Common myeloid progenitor, CD34-positive (primary cell): ENCODE measurements around the gene PBX3. TPM values are rescaled to one million over a fixed set of nuclear protein-coding genes. Genes with fewer than 3 reads are reported as not detected.

Experiments used
- CTCF ChIA-PET: fragments of 350-600 bp; sonication (Branson Sonifier 250); formaldehyde crosslinking; loops from one replicate; lab custom pipeline; 2021; ENCODE audit warnings: antibody characterized with exemption; lab: Charles Lee
- POLR2A ChIA-PET: fragments of 350-600 bp; sonication (Branson Sonifier 250); formaldehyde crosslinking; loops from one replicate; lab custom pipeline; 2021; ENCODE audit warnings: antibody characterized with exemption; lab: Charles Lee
- DNase-seq, 3 donors: peaks; one replicate each; pipeline versions ENCODE4 v3.0.0 to v3.0.0-alpha.2; 2013
- H3K27ac ChIP-seq, 2 experiments: 1 replicate in 1 of 2; 2 replicates in 1 of 2; pipeline ENCODE4 v1.7.0; 2013; ENCODE audit warnings: inconsistent platforms in 2 of 2, low read length in 2 of 2, mild to moderate bottlenecking in 2 of 2, low read depth in 1 of 2, moderate library complexity in 1 of 2; ENCODE audit not compliant: severe bottlenecking in 2 of 2, insufficient read depth in 1 of 2, poor library complexity in 1 of 2
- H3K27me3 ChIP-seq, 5 experiments: replicated peaks in 2 of 5; 1 replicate in 3 of 5; 2 replicates in 2 of 5; pipeline versions ENCODE4 v1.6.1 to v1.7.0; 2013; ENCODE audit warnings: low read length in 4 of 5, mild to moderate bottlenecking in 2 of 5, moderate library complexity in 2 of 5, inconsistent platforms in 1 of 5; ENCODE audit not compliant: insufficient read depth in 5 of 5, control insufficient read depth in 4 of 5
- H3K36me3 ChIP-seq, 4 experiments: 1 replicate in 2 of 4; 2 replicates in 2 of 4; pipeline versions ENCODE4 v1.6.1 to v1.7.0; 2013; ENCODE audit warnings: low read length in 3 of 4, control low read depth in 1 of 4, mild to moderate bottlenecking in 1 of 4; ENCODE audit not compliant: control insufficient read depth in 4 of 4, insufficient read depth in 4 of 4
- H3K4me1 ChIP-seq, 4 experiments: 1 replicate in 3 of 4; 2 replicates in 1 of 4; pipeline versions ENCODE4 v1.6.1 to v1.7.1; 2013; ENCODE audit warnings: low read length in 3 of 4, mild to moderate bottlenecking in 3 of 4, control low read depth in 1 of 4, inconsistent platforms in 1 of 4, moderate library complexity in 1 of 4; ENCODE audit not compliant: control insufficient read depth in 4 of 4, insufficient read depth in 4 of 4; ENCODE audit errors: control extremely low read depth in 1 of 4
- H3K4me3 ChIP-seq, 7 experiments: 1 replicate in 4 of 7; 2 replicates in 3 of 7; pipeline versions ENCODE4 v1.5.1 to v1.7.0; 2013; ENCODE audit warnings: mild to moderate bottlenecking in 7 of 7, low read length in 6 of 7, moderate library complexity in 6 of 7, inconsistent platforms in 2 of 7, low read depth in 2 of 7, control low read depth in 1 of 7; ENCODE audit not compliant: insufficient read depth in 4 of 7, control insufficient read depth in 1 of 7; ENCODE audit errors: extremely low read depth in 1 of 7
- H3K9me3 ChIP-seq, 5 experiments: 1 replicate in 4 of 5; 2 replicates in 1 of 5; pipeline versions ENCODE4 v1.6.1 to v1.7.1; 2013; ENCODE audit warnings: low read length in 4 of 5, mild to moderate bottlenecking in 2 of 5, inconsistent platforms in 1 of 5, low read depth in 1 of 5, moderate library complexity in 1 of 5; ENCODE audit not compliant: control insufficient read depth in 4 of 5, insufficient read depth in 2 of 5; ENCODE audit errors: control extremely low read depth in 1 of 5
- WGBS: methylation state at CpG from one replicate; pipeline ENCODE4 v1.1.5; 2013; ENCODE audit not compliant: insufficient coverage; 5-methylcytosine and 5-hydroxymethylcytosine counted together
- polyA plus RNA-seq: library from polyadenylated mRNA; unstranded; fragments of 120-200 nt; gene quantifications from one replicate; pipeline ENCODE4 v1.2.1, GENCODE V29; 2013

PBX3 gene
- 42.9 TPM for polyA plus RNA-seq

DNA sequence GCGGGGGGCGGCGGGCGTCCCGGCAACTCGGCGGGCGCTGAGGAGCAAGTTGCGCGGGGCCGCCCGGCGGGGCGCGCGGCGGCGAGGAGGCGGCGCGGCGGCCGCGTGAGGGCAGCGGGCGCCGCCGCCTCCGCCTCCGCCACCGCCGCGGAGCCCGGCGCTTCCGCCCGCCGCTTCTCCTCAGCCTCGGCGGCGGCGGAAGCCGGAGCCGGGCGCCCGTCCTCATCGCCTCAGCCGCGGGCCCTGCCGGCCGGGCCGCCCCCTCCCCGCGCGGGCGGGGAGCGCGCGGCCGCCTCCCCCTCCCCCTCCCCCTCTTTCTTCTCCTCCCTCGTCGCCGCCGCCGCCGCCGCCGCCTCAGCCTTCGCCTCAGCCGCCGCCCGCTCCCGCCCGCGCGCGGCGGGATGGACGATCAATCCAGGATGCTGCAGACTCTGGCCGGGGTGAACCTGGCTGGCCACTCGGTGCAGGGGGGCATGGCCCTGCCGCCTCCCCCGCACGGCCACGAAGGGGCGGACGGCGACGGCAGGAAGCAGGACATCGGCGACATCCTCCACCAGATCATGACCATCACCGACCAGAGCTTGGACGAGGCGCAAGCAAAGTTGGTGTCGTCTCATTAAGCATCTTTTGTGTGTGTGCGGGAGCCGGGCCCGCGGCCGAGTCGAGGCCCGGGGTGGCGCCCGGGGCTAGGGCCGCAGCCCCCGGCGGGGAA is at the start of gene PBX3:
Gene PBX3 (plus strand): TSS at position 321 of the 712 bp plus-strand sequence.
- Histone ChIP-seq H3K4me3 (peak within 1 kb of the TSS; percentile 74 to 98 (median 93)), H3K27ac (peak within 1 kb of the TSS; percentile 33 to 74), H3K27me3 (no peaks in the 10 kb centered on the region), H3K4me1 (peaks cover 0 to 43% (median 26%) of the 10 kb centered on the region in 4 experiments), H3K36me3 (peaks cover 0 to 7% (median under 1%) of the 10 kb centered on the region in 4 experiments), H3K9me3 (no peaks in the 10 kb centered on the region)
- DNase-seq: peak; percentile 40 to 76 (median 71)
- CTCF ChIA-PET: no interaction called here
- POLR2A ChIA-PET: interaction anchor here (0.9 to 3.0 kb wide), 3 partner anchors 9 to 16 kb away, joined by 3 to 15 read pairs (median 3); no protein-coding TSS in a partner anchor
- WGBS: 0% methylated on average over 79 of the region's 107 CpGs

DNA sequence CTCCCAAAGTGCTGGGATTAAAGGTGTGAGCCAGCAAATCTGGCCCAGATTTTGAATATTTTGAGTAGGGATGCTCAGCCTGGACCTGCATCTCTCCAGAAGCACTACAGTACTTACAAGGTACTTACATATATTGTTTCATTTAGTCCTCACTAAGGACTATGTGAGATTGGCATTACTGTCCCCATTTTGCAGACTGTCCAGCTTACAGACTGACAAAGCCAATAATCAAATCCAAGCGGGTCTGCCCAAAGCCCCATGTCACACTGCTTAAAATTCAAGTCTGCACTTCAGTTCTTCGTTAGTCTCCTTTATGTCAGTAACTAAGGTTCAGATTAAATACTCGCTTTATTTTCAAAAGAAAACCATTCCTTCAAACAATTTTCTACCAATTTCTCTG is 47.3 kb upstream of the PBX3 start:
- ChIA-PET CTCF (no interaction called here), POLR2A (no interaction called here)
- Histone ChIP-seq H3K9me3 (no peaks in the 10 kb centered on the region), H3K4me1 (peaks cover 0 to 3% (median 0%) of the 10 kb centered on the region in 4 experiments), H3K4me3 (no peak overlapping the region), H3K27ac (no peak overlapping the region), H3K27me3 (no peaks in the 10 kb centered on the region), H3K36me3 (peaks cover 2 to 6% (median 4%) of the 10 kb centered on the region in 4 experiments)
- WGBS: 100% methylated on average over 2 of the region's 3 CpGs
- DNase-seq: no peak

DNA sequence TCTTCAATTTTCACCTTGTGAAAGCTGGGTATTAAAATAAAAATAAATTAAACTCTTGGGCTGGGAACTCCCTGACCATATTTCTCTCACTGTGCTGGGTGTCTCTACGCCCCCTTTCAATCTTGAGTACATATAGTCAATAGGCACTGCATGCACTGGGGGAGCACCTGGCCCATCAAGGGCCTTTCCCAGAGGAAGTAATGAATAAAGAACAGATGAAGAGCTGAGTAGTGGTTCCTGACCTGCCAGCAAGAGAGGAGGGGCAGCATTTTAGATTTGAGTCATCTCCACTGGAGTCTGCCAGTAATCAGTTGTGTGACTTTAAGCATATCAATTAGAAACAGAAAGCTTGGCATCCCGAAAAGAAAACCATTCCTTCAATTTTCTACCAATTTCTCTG is 46.4 kb upstream of the PBX3 start:
- H3K9me3 ChIP-seq: no peaks in the 10 kb centered on the region
- WGBS: 89% methylated on average over 1 of the region's 2 CpGs
- peaks cover 2 to 6% (median 4%) of the 10 kb centered on the region in 4 experiments for H3K36me3 ChIP-seq
- no peaks in the 10 kb centered on the region for H3K27me3 ChIP-seq
- POLR2A ChIA-PET: interaction anchor here (0.6 kb wide), 2 partner anchors 83 to 476 kb away, joined by 3 to 4 read pairs; no protein-coding TSS in a partner anchor
- peaks cover 0 to 6% (median 3%) of the 10 kb centered on the region in 4 experiments for H3K4me1 ChIP-seq
- CTCF ChIA-PET: no interaction called here
- DNase-seq: peak in 2 of 3 donors; percentile 6 to 7
- H3K4me3 ChIP-seq: no peak overlapping the region
- H3K27ac ChIP-seq: no peak overlapping the region

DNA sequence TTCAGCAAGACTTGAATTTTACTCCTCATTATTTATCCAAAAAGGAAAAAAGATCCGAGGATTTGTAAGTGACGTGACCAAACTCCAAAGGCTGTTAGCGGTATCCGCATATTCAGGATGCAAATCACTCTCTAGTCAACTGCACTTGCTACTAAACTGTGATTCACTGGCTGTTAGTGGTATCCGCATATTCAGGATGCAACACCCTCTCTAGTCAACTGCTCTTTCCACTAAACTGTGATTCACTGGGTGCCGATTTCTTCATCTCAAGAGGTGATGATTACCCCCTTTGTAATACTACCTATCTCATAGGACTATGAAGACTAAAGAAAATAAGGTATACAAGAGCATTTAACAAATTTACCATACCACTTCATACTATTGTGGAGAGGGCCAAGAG is 45.8 kb upstream of the PBX3 start:
- Histone ChIP-seq H3K27ac (no peak overlapping the region), H3K27me3 (no peaks in the 10 kb centered on the region), H3K36me3 (peaks cover 2 to 5% (median 4%) of the 10 kb centered on the region in 4 experiments), H3K9me3 (no peaks in the 10 kb centered on the region), H3K4me3 (no peak overlapping the region), H3K4me1 (peaks cover 4 to 12% (median 9%) of the 10 kb centered on the region in 4 experiments)
- 92% methylated on average over 5 of the region's 6 CpGs for WGBS
- DNase-seq: no peak
- POLR2A ChIA-PET: interaction anchor here (0.6 kb wide), 1 partner anchor 476 kb away, joined by 3 read pairs; no protein-coding TSS in a partner anchor
- CTCF ChIA-PET: no interaction called here

DNA sequence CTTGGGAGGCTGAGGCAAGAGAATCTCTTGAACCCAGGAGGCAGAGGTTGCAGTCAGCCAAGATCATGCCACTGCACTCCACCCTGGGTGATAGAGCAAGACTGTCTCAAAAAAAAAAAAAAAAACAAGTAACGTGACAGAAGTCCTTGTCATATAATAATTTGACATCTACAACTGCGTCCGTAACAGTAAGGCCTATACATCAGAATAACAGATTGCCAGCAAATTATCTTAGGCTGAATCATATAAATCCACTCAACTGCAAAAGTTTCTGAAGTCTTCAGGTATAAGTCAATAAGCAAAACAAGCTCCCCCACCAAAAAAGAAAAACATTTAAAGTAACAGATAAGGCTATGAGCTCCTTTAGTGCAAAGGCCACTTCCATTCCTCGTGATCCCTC is 43.5 kb upstream of the PBX3 start:
- Histone ChIP-seq H3K4me3 (no peak overlapping the region), H3K36me3 (peaks cover 2 to 5% (median 4%) of the 10 kb centered on the region in 4 experiments), H3K27me3 (no peaks in the 10 kb centered on the region), H3K27ac (no peak overlapping the region), H3K9me3 (no peaks in the 10 kb centered on the region), H3K4me1 (peaks cover 5 to 21% (median 17%) of the 10 kb centered on the region in 4 experiments)
- 97% methylated on average over 3 of the region's 4 CpGs for WGBS
- ChIA-PET POLR2A (no interaction called here), CTCF (interaction anchor here (0.9 to 1.8 kb wide), 2 partner anchors 12 to 42 kb away, joined by 3 to 4 read pairs; no protein-coding TSS in a partner anchor)
- no peak for DNase-seq

DNA sequence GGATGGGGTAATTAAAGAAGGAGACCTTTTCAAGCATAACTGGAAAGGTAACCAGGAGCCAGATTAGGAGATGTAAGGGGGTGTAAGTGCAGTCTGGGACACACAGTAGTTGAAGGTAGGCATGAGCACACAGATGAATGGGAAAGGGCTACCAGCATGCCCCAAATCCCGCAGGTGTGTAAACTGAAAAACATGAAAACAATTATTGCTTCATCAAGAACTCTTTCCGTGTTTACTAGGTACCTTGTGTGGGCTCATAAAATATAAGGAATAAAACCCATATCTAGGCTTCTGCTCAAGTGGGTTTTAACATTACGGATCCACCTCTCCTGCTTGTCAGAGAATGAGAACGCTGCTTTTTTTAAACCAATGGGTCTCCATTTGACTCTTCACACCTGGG is 41.3 kb upstream of the PBX3 start:
- CTCF ChIA-PET: interaction anchor here (1.0 kb wide), 1 partner anchor 522 kb away, joined by 3 read pairs; no protein-coding TSS in a partner anchor
- H3K27ac ChIP-seq: no peak overlapping the region
- POLR2A ChIA-PET: no interaction called here

More for the DNA sequence above, 41.3 kb upstream of the PBX3 start:
- peak overlapping the region in 6 of 7 experiments; percentile 68 to 87 (median 80) for H3K4me3 ChIP-seq
- H3K9me3 ChIP-seq: no peaks in the 10 kb centered on the region
- H3K27me3 ChIP-seq: no peaks in the 10 kb centered on the region
- H3K36me3 ChIP-seq: peaks cover 2 to 5% (median 4%) of the 10 kb centered on the region in 4 experiments
- no peak for DNase-seq
- 92% methylated on average over 4 of the region's 4 CpGs for WGBS
- peaks cover 5 to 19% (median 17%) of the 10 kb centered on the region in 4 experiments for H3K4me1 ChIP-seq
